HuH-7 (cell line): ENCODE data around the gene ASTN1.

ENCODE experiments used
- DNase-seq: peaks from one replicate; pipeline ENCODE4 v3.0.0; 2011; ENCODE audit warnings: low spot score

The ASTN1 gene

DNA sequence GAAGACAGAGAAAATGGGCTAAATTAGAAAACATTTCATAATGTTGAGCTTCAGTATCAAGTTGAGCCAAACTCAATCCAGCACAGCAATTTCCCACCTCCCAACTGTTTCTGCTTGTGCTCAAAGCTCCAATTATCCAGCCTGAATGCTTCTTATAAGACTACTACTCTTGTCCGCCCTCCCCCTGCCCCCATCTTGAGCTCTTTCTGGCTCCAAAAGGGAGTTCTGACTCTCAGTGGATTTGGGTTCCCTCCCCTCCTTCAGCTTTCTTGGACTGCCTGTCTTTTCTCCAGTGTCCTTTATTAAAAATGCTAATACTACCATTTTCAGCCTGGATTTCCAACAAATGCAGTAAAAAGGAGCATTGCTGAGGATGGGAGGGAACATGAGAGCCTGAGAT is 174.8 kb downstream of the ASTN1 start:
- no peak for DNase-seq

DNA sequence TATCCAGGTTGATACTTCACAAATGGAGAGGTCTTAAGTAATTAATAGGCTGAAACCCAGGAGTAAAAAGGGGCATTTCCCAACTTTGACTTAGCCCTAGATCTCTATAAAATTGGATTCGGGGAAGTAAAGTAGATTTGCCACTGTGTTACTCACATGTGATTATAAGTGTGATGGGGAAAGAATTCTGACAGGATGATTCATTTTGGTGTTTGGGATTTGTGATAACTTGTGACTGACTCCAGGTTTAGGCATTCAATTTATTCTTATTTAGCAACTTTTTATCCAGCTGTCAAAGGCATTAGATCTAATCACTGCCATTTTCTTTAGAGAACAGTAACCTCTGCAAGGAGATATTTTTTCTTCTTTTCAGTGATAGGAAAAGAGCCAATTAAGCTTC is 175.5 kb downstream of the ASTN1 start:
- no peak for DNase-seq

DNA sequence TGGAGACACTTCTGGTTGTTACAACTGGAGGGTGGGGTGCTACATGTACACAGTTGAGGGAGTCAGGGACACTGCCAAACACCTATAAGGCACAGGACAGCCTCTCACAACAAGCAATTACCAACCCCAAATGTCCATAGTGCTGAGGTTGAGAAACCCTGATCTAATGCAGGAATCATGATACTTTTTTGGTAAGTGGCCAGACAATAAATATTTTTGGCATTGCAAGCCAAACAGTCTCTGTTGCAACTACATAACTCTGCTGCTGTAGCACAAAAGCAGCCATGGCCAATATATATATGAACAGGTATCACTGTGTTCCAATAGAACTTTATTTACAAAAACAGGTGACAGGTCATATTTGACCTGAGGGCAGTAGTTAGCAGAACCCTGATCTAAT is 177.5 kb downstream of the ASTN1 start:
- DNase-seq: no peak

DNA sequence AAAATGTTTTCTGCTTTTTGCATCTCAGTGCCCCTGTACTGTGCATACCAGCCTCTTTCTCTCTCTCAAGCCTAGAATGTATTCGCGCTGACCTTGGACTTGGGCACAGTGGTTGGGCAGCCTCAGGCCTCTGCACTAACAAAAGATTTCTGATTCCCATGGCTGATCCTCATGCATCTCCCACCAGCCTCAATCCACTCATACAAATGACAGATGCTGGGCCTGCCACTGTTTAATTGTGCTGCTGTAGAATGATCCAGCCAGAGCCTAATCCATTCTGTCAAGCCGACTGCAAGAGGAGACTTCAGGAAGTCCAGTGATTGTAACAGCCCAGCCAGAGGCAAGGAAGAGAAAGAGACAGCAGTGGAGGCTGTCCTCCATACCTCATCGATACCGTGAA is 180.8 kb downstream of the ASTN1 start:
- no peak for DNase-seq

DNA sequence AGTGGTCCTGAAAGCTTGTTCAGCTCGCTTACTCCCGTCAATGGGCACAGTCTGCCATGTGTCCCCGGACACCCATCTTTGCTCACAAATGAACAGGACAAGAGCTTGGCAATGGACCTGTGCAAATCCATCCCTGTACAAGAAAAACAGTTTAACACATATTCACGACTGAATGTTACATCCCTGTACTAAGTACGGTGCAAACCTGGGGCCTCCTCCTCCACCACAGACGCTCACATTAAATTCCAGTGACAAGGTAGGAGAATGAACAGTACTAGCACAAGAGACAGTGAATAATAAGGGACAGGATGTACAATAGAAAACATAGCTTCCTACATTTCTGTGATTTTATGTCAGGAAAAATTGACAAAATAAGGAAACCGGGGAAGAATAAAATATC is 187.7 kb downstream of the ASTN1 start:
- DNase-seq: no peak

DNA sequence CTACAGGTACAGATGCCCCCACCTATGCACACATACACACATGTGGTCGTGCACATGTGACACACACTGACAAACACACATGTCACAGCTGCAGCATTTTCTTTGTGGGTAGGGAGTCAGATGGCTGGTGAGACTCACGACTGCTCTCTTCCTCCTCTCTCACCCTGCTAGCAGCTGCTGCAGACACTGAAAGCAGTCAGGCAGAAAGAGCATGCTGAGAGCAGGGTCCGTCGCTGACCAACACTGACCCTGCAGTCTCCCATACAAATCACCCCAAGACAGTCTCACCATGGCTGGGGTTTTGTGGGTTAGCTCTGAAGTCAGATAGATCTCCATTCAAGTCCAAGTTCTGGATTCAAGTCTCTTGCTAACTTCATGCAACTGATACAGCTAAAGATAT is 188.3 kb downstream of the ASTN1 start:
- no peak for DNase-seq

DNA sequence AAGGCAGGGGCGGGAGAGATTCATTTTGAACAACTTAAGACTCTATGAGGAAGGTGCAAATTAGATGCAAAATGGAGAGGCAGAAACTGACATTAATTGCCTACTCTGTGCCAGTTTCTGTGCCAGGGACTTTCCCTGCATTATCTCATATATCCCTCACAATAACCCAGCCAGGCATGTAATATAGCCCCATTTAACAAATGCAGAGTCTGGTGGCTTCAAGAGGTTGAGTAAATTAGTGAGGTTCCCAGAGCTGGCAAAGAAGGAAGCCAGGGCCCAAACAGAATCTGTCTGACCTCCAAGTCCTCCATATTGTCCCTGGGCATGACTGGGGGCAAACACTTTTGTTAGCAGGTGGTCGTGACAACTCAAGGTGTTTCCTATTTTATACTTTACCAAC is 199.8 kb downstream of the ASTN1 start:
- DNase-seq: no peak

DNA sequence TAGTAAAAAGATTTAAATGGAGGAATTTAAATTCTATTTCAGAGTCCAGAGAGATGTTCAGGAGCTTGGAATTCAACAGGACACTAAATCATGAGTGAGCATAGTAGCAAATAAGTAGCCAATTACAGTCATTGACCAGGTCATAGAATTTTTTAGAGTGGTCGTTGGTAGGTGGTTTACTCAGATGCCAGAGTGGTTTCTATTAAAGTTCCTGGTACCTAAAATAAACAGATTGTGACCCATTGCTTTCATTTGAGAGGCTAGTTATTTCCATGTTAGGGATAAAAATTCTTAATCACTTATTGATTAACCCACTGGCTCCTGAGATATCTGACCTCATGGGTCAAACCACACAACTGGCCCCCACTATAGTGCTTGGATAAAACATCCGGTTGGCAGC is 201.3 kb downstream of the ASTN1 start:
- DNase-seq: no peak

DNA sequence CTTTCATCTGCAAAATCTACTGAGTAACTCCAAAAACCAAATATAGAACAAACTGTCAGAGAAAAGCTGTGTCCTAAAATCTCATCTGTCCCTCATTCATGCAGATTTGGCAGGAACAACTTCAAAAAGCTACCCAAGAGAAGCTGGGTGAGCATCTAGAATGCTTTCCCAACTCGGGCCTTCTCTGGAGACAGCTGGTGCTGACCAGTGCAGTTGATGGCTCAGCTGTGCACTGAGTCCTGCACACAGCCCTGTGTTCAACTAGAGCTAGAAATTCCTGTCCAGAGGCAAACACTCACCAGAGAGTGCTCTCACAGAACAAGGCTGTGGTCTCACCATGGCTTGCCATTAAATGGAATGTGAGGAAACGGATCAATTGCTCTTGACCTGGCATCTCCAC is 202.8 kb downstream of the ASTN1 start:
- no peak for DNase-seq

DNA sequence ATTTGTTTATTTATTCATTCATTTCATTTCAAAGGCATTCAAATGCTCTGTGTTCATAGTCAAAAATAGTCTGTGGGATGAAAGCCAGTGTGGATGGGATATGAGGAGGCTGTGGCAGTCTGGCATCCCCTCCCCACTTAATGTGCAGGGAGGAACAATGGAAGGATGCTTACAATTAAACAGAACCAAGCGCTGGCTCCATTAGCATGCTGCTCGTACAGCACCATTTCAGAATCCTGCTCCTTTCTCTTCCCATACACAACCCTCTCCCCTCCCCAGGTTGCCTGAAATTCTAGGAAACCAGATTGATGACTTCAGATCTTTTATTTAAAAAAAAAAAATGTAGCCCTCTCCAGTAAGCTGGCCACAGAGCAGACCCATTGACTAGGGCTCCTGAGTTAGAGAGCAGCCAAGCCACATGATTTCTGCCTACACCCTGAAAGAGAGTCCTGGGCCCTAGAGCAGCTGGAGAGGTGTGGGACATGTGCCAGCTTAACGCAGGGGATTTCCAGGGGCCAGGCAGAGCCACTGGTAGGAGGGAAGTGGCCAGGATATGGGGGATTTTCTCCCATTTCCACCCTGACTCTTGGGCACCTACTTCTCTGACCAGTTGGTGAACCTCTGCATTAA is 205.2 kb downstream of the ASTN1 start:
- no peak for DNase-seq

DNA sequence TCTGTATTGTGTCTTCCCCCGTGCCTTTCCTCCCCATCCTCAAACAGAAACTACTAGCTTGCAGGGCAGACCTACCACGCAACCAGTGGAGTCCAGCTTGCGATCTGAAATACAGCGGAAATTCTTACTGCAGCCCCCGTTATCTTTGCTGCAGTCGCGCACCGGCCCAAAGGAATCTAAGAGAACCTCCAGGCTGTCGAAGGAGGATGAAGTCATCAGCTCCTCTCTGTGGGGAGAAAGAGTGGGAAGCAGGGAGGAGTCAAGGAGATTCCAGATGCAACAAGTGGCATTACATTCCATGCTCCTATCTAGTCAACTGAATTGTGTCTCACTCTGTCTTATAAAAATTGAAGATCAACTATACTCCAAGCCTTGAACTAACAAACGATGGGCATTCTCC is 206.9 kb downstream of the ASTN1 start:
- no peak for DNase-seq

DNA sequence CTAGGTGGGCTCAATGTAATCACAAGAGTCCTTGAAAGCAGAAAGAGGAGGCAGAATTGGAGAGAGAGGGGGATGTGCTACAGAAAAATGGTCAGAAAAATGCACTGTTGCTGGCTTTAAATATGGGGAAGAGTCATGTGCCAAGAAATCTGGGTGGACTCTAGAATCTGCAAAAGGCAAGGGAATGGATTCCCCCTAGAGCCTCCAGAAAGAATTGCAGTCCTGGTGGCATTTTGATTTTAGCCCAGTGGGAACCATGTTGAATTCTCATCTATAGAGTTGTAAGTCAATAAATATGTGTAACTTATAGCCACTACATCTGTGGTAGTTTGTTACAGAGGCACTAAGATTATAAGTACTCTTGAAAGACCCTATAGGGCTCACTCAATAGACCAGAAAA is 210.3 kb downstream of the ASTN1 start:
- DNase-seq: no peak

DNA sequence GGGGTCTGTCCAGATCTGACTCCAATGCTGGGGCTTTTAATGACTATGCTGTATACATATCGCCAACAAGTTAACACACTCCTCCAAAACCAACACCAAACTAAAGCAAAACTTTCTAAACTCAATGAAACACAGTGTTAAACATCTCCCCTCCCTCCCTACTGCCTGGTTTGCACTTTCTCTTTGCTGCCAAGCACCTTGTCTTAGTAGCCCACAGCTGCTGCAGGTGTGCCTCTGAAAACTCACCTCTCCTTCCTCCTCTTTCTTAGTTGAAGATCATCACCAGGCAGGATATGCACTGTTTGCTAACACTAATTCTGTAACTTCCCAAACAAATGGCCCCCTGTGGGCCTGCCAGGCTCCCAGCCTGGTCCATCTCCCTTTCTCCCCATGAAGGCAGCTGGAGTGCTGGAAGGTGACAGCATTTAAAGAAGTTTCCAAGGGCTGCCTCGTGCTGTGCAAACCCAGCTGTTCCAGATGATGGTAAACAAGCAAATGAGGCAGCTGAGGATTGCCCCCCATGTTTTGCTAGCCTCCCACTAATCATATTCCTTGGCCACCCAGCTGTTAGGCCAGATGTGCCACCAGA is 213.7 kb downstream of the ASTN1 start:
- DNase-seq: no peak

DNA sequence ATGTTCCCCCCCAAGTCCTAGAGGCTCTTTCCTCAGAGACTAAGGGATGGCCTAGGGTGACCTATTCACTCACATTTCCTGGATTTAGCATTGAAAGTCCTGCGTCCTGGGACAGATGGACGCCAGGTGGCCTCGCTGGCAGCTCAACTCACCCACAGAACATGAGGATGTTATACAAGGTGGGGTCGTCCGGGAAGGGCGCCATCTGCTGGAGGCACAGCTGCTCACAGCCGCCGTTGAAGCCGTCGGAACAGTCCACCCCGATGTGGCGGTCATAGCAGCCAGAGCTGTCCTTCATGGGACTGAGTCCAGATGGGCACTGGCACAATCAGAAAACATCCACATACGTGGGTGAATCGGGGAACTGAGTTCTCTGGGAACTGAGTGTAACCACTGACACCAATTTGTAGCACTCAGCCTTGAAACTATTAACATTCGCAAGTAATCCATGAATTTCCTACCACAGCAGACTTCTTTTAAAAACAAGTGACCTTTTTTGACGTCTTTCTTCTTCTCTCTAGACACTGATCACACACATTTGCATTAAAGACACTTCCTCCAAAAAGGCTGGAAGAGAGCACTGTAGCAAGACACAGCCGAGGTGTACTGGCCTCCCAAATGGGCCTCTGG is 215.4 kb downstream of the ASTN1 start:
- DNase-seq: peak; percentile 71

DNA sequence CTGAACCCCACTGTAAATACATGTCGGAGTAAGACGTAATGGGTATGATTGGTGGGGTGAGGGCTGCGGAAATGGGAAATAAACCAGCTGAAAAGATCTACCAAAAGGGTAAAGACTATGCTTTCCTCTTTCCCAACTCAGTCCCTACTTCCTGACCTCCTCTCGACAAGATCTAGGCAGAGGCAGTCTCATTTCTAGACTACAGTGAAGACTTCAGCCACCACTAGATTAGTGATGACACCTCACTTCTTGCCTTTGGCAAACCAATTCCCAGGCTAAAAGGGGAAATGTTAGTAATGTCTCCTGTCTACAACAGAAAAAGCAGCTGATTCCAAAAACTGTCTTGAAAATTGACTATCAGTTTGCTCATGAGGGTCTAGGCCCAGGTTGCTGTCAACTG is 219.9 kb downstream of the ASTN1 start:
- no peak for DNase-seq

DNA sequence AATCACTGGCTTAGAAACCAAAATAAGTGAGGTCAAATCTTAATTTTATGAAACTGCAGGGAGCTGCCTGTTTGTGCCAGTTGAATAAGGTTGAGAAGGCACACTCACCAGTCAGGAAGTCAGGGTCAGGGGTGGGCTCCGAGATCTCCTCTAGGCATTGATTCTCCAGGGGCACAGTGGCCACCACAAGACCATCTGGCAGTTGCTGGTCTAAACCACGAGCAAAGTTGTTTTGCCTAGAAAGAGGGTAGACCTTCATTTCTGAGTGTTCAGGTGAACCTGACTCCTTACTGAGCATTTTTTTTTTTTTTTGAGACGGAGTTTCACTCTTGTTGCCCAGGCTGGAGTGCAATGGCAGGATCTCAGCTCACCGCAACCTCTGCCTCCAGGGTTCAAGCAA is 220.7 kb downstream of the ASTN1 start:
- DNase-seq: no peak

DNA sequence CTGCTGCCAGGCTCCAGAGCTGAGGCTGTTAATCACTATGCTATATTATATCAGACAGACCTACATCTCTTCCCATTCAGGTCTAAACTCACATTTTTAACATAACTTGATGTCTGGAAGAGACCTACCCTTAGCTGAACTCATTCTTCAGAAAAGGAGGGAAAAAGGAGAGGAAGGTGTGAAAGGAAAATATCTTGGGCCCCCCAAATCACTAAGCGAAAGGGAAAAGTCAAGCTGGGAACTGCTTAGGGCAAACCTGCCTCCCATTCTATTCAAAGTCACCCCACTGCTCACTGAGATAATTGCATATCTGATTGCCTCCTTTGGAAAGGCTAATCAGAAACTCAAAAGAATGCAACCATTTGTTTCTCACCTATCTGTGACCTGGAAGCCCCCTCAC is 222.2 kb downstream of the ASTN1 start:
- DNase-seq: no peak

DNA sequence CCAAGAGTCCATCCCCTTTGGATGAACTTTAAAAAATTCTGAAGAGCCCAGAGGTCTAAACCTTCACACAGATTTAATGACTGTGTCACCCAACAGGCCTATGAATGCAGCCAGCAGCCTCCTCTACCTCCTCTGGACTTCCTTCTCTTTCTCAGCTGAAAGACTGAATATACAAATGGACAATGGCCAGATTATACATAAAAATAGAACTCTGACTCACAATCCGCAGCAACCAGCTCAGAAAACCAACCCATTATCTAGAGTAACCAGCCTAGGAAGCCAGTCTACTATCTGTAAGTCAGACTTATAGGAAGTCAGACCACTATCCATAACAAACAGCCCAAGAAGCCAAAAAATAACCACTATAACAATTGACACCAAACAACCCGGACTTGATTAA is 224.5 kb downstream of the ASTN1 start:
- DNase-seq: no peak

DNA sequence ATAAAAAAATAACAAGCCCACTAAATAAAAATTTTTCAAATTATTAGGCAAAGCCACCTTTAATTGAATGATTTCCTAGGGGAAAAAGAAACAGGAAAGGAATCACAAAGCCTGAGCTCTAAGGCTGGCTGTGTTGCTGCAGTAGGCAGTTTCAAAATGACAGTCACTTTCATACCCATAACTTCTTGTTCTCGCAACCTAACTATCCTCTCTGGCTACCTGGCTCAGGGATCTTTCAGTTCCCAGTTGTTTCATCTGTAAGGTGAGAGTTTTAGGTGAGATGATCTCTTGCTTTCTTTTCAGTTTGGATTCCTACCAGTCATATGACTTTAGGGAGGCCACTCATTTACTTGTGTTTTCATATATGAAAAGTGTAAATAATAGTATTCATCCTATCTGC is 226.1 kb downstream of the ASTN1 start:
- DNase-seq: no peak

DNA sequence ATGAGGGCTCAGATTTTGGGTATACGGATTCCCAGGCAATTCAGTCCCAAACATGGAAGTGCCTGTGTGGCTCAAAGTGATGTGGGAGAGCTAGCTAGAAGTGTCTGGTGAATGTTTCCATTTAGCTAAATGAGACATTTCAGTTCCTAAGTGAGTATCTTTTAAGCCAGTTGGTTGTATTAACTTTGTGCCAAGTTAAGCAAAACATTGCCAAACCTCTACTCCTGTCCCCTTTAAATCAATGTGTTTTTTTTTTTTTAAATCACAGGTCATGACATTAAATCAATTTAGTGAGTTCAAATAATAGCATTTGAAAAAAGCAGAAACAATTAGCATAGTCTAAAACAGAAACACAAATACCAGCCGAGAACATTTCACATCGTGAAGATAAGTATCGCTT is 230.1 kb downstream of the ASTN1 start:
- DNase-seq: no peak

DNA sequence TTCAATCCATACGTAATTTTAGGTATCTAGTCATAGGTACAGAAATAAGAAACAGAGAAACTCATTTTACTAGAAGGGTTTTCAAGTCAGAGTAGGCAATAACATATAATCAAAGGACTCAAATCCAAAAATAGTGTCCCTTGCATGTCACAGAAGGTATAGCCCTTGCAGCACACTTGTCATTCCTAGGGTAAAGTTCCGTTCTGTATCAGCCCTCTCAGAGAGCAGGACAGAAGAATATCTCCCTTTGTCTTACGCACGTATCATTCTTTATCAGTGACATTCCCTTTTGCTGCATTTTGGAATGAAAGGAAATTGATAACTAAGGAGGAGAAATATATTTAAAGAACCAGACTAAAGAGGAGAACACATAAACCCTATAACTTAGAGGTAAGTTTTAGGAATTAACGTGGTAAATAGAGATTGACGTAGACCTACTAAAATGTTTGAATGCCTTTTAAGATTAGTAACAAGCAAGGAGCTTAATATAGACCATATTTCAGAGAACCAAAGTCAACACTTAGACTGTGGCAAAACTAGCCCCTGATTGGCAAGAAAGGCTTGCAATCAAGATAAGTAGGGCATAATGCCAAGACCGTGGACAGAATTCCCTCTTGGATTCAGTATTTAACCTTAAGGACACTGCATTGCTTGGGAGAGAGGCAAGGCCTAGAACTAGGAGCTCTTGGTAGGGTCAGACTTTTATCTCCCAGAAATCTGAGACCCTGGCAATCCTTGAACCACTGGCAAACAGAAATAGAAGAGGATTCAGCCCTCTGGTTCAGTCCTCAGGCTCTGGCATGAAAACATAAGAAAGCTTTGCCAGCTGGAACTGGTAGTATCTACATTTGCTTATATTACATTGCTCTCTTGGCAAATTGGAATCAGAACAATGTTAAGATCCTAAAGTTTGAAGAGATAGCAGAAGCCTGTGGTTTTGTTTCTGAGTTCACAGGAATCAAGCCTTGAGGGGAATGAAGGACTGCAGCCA is 232.1 kb downstream of the ASTN1 start:
- DNase-seq: no peak

DNA sequence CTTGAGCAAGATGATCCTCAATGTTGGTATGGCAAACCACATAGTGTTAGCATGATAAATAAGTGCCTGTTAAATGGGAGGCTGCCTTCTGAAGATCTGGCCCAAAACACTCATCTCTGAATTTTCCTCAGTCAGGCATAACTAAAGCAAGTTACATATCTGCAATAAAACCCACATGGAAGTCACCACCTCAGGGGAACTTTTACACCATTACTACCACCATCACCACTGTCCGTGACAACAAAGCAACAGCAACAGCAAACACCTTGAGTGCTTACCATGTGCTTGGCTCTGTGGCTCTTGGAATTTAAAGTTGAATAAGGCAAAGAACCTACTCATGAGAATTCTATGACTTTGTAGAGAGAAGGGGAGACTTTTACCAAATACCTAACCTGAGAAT is 233.0 kb downstream of the ASTN1 start:
- DNase-seq: no peak
